Activated T-cell treated with anti-CD3 and anti-CD28 coated beads, Interleukin-2, amount 50 U/mL, for 24 hours (primary cell): ENCODE results near the gene ARMC2.
A peak's percentile ranks its signal among the peaks of the same experiment; 100 is the strongest.
"Not testable (repeated sequence)": the region's sequence is repeated elsewhere in the genome, so short reads cannot be mapped to it uniquely, and the experiment has no call there.

Source experiments
- DNase-seq: peaks from one replicate; pipeline ENCODE4 v3.0.0-alpha.2; 2020
- H3K27ac Mint-ChIP-seq: 2 replicates; pipeline ENCODE4 v1.8.0; 2020; ENCODE audit warnings: mild to moderate bottlenecking, mixed read lengths
- H3K27me3 Mint-ChIP-seq: 2 replicates; pipeline ENCODE4 v1.8.0; 2020; ENCODE audit warnings: mixed read lengths
- H3K36me3 Mint-ChIP-seq: 2 replicates; pipeline ENCODE4 v1.8.0; 2020; ENCODE audit warnings: low read depth, mixed read lengths
- H3K4me1 Mint-ChIP-seq: 2 replicates; pipeline ENCODE4 v1.8.0; 2020; ENCODE audit warnings: low read depth, mixed read lengths
- H3K4me3 Mint-ChIP-seq: 2 replicates; pipeline ENCODE4 v1.8.0; 2020; ENCODE audit warnings: mild to moderate bottlenecking, moderate library complexity, mixed read lengths
- H3K9me3 Mint-ChIP-seq: 2 replicates; pipeline ENCODE4 v1.8.0; 2020; ENCODE audit warnings: mixed read lengths

The ARMC2 gene

GRCh38 chr6:108902382-108902792 is 54.2 kb downstream of the ARMC2 start:
- no peaks in the 10 kb centered on the region for H3K9me3 Mint-ChIP-seq
- H3K27ac Mint-ChIP-seq = peak overlapping the region; percentile 75
- no peak overlapping the region for H3K4me3 Mint-ChIP-seq
- H3K4me1 Mint-ChIP-seq = peaks cover 28% of the 10 kb centered on the region
- H3K27me3 Mint-ChIP-seq = no peaks in the 10 kb centered on the region
- no peaks in the 10 kb centered on the region for H3K36me3 Mint-ChIP-seq
- DNase-seq = no peak

- no peak overlapping the region for H3K27ac Mint-ChIP-seq
- no peaks in the 10 kb centered on the region for H3K27me3 Mint-ChIP-seq
- H3K36me3 Mint-ChIP-seq = no peaks in the 10 kb centered on the region
- H3K4me3 Mint-ChIP-seq = no peak overlapping the region
- DNase-seq = no peak
- H3K4me1 Mint-ChIP-seq = peaks cover 26% of the 10 kb centered on the region
- no peaks in the 10 kb centered on the region for H3K9me3 Mint-ChIP-seq
Observed at GRCh38 chr6:108903796-108904195, 55.6 kb downstream of the ARMC2 start.

DNA sequence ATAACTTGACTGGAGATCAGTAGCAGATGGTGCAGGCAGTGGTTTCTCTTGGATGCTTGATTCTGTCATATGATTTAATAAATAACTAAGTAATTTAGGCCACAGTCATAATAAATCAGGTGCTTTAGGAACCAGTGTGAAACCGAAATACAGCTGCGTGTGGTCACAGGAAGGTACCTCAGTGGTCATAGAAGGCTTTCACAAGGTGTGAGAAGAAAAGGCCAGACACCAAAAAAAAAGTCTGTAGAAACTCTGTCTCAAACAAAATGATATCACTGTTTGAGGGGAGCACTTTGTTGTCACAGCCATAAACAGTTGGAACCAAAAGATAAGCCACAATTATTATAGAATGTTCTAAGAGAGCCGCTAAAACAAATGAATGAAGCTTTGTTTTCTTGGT is 56.5 kb downstream of the ARMC2 start:
- Mint-ChIP-seq H3K9me3 (no peaks in the 10 kb centered on the region), H3K36me3 (no peaks in the 10 kb centered on the region), H3K27me3 (no peaks in the 10 kb centered on the region), H3K4me1 (peaks cover 26% of the 10 kb centered on the region), H3K4me3 (no peak overlapping the region), H3K27ac (no peak overlapping the region)
- DNase-seq = no peak

- no peaks in the 10 kb centered on the region for H3K4me1 Mint-ChIP-seq
- DNase-seq = peak; percentile 41
- no peaks in the 10 kb centered on the region for H3K27me3 Mint-ChIP-seq
Observed at GRCh38 chr6:108914235-108915022, 66.2 kb downstream of the ARMC2 start.

DNA sequence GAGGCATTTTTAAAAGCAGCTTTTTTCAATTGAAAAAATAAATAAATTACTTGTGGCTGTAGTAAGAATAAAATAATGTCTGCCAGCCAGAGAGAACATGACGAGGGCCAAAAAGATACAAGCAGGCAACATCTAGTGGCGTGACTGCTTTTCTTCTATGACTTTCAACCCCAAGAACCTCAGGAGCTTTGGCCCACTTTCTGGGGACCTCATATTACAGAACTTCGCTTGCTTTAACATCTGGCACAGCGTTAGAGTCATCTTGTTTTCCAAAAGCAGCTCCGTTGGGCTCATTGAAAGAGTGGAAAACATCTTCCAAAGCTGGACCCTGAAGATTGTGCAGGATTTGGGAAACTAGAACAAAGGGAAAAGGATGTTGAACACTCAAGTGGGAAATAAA is 67.0 kb downstream of the ARMC2 start:
- no peak overlapping the region for H3K4me3 Mint-ChIP-seq
- H3K4me1 Mint-ChIP-seq = no peaks in the 10 kb centered on the region
- no peak for DNase-seq
- no peaks in the 10 kb centered on the region for H3K36me3 Mint-ChIP-seq
- no peaks in the 10 kb centered on the region for H3K27me3 Mint-ChIP-seq
- no peaks in the 10 kb centered on the region for H3K9me3 Mint-ChIP-seq
- no peak overlapping the region for H3K27ac Mint-ChIP-seq

More at GRCh38 chr6:108914235-108915022, 66.2 kb downstream of the ARMC2 start:
- H3K36me3 Mint-ChIP-seq = no peaks in the 10 kb centered on the region
- H3K9me3 Mint-ChIP-seq = no peaks in the 10 kb centered on the region
- no peak overlapping the region for H3K4me3 Mint-ChIP-seq
- no peak overlapping the region for H3K27ac Mint-ChIP-seq

GRCh38 chr6:108916026-108916686 is 67.9 kb downstream of the ARMC2 start:
- no peaks in the 10 kb centered on the region for H3K27me3 Mint-ChIP-seq
- H3K36me3 Mint-ChIP-seq = no peaks in the 10 kb centered on the region
- no peak for DNase-seq
- no peak overlapping the region for H3K4me3 Mint-ChIP-seq
- H3K4me1 Mint-ChIP-seq = peaks cover 8% of the 10 kb centered on the region
- H3K27ac Mint-ChIP-seq = no peak overlapping the region
- H3K9me3 Mint-ChIP-seq = no peaks in the 10 kb centered on the region

- Mint-ChIP-seq H3K27ac (no peak overlapping the region), H3K9me3 (peaks cover 9% of the 10 kb centered on the region), H3K4me3 (no peak overlapping the region), H3K36me3 (peaks cover 3% of the 10 kb centered on the region), H3K27me3 (peaks cover 3% of the 10 kb centered on the region), H3K4me1 (peaks cover 40% of the 10 kb centered on the region)
- DNase-seq = no peak
Observed at GRCh38 chr6:108920751-108921150, 72.5 kb downstream of the ARMC2 start.

- peaks cover 3% of the 10 kb centered on the region for H3K36me3 Mint-ChIP-seq
- no peak for DNase-seq
- H3K27me3 Mint-ChIP-seq = peaks cover 3% of the 10 kb centered on the region
- no peak overlapping the region for H3K4me3 Mint-ChIP-seq
- peaks cover 9% of the 10 kb centered on the region for H3K9me3 Mint-ChIP-seq
- H3K4me1 Mint-ChIP-seq = peaks cover 40% of the 10 kb centered on the region
- H3K27ac Mint-ChIP-seq = peak overlapping the region; percentile 78
Observed at GRCh38 chr6:108921547-108922361, 73.5 kb downstream of the ARMC2 start.

GRCh38 chr6:108922499-108922898 is 74.3 kb downstream of the ARMC2 start:
- Mint-ChIP-seq H3K36me3 (peaks cover 3% of the 10 kb centered on the region), H3K4me1 (peaks cover 40% of the 10 kb centered on the region), H3K9me3 (peaks cover 9% of the 10 kb centered on the region), H3K27ac (no peak overlapping the region), H3K4me3 (no peak overlapping the region), H3K27me3 (peaks cover 3% of the 10 kb centered on the region)
- DNase-seq = no peak

GRCh38 chr6:108927927-108928326 is 79.7 kb downstream of the ARMC2 start:
- peaks cover 20% of the 10 kb centered on the region for H3K4me1 Mint-ChIP-seq
- peaks cover 9% of the 10 kb centered on the region for H3K9me3 Mint-ChIP-seq
- no peak overlapping the region for H3K4me3 Mint-ChIP-seq
- H3K27ac Mint-ChIP-seq = no peak overlapping the region
- H3K27me3 Mint-ChIP-seq = peaks cover 3% of the 10 kb centered on the region
- peaks cover 3% of the 10 kb centered on the region for H3K36me3 Mint-ChIP-seq
- no peak for DNase-seq

DNA sequence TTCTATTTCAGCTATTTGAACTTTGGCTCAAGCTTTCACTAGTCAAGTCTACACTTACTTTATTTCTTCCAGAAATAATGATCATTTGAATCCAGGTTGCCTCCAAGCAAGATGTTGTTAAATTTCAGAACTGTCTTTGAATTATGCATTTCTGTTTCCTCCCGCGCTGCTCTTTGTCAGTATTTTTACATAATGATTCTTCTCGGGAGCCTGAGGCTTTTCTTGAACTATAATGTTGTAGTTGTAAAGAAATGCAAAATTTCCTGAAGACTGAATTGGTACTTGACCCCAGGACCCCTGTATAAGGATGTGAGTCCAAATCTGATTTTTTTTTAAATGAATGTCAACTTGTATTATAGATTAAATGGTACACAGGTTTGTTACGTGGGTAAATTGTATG is 80.4 kb downstream of the ARMC2 start:
- Mint-ChIP-seq H3K4me3 (no peak overlapping the region), H3K27me3 (peaks cover 3% of the 10 kb centered on the region), H3K36me3 (peaks cover 3% of the 10 kb centered on the region), H3K9me3 (peaks cover 8% of the 10 kb centered on the region), H3K27ac (no peak overlapping the region), H3K4me1 (peaks cover 17% of the 10 kb centered on the region)
- no peak for DNase-seq

DNA sequence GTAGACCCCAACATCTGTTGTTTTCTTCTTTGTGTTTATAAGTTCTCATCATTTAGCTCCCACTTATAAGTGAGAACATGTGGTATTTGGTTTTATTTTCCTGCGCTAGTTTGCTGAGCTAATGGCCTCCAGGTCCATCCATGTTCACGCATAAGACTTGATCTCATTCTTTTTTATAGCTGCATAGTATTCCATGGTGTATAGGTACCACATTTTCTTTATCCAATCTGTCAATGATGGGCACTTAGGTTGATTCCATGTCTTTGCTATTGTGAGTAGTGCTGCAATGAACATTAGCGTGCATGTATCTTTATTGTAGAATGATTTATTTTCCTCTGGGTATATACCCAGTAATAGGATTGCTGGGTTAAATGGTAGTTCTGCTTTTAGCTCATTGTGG is 82.9 kb downstream of the ARMC2 start:
- not testable (repeated sequence) for H3K4me3 Mint-ChIP-seq, H3K27me3 Mint-ChIP-seq, H3K9me3 Mint-ChIP-seq, H3K4me1 Mint-ChIP-seq, H3K36me3 Mint-ChIP-seq, DNase-seq, H3K27ac Mint-ChIP-seq

GRCh38 chr6:108937170-108937569 is 88.9 kb downstream of the ARMC2 start:
- H3K4me1 Mint-ChIP-seq = peaks cover 10% of the 10 kb centered on the region
- H3K9me3 Mint-ChIP-seq = no peaks in the 10 kb centered on the region
- H3K4me3 Mint-ChIP-seq = no peak overlapping the region
- no peaks in the 10 kb centered on the region for H3K36me3 Mint-ChIP-seq
- no peaks in the 10 kb centered on the region for H3K27me3 Mint-ChIP-seq
- no peak overlapping the region for H3K27ac Mint-ChIP-seq
- no peak for DNase-seq

DNA sequence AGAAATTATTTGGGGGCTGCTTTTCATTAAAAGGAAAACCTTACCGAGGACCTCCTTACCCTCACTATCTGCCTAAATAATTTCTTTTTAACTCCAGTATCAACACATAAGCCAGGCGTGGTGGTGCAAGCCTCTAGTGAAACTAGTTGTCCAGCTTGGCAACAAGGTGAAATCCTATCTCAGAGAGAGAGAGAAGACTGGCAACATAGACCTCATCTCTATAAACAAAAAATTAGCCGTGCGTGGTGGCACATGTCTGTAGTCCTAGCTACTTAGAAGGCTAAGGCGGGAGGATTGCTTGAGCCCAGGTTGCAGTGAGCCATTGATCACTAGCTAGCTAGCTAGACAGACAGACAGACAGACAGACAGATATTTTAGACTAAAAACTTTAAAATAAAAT is 92.5 kb downstream of the ARMC2 start:
- Mint-ChIP-seq H3K9me3 (no peaks in the 10 kb centered on the region), H3K36me3 (no peaks in the 10 kb centered on the region), H3K27ac (no peak overlapping the region), H3K4me1 (peaks cover 37% of the 10 kb centered on the region), H3K4me3 (no peak overlapping the region), H3K27me3 (no peaks in the 10 kb centered on the region)
- DNase-seq = no peak

- Mint-ChIP-seq H3K27ac (no peak overlapping the region), H3K27me3 (no peaks in the 10 kb centered on the region), H3K9me3 (no peaks in the 10 kb centered on the region), H3K36me3 (no peaks in the 10 kb centered on the region), H3K4me3 (no peak overlapping the region), H3K4me1 (peaks cover 38% of the 10 kb centered on the region)
- no peak for DNase-seq
Observed at GRCh38 chr6:108941281-108941680, 93.1 kb downstream of the ARMC2 start.
